ENCODE data around the gene KCNIP4.

KCNIP4 gene

DNA sequence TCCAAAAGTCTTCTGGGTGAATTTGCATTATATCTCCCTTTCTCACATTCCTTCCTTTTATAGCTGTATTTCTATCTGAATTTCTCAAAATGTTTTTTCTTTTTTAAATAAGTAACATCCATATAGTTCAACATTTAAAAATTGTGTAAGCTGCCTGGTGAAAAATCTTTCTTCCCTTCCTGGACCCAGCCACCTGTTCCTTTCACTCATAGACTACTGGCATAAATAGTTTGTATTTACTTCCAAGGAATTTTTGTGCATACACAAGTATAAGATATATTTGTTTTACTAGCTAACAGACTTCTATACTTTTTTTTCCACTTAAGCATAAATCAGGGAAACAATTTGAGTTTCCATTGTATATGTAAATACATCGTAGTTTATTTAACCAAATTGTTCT lies 1212.6 kb downstream of the KCNIP4 start:
- DNase-seq (ENCODE audit: low read depth), result no peak
- no peak for TF ChIP-seq CTCF (IDR thresholded peaks at IDR 0.05; ENCODE audit: insufficient read depth, low read depth, low read length, missing control alignments)
- no peak overlapping the region for H3K4me3 ChIP-seq (ENCODE audit: low read length)

- H3K4me3 ChIP-seq (ENCODE audit: low read length), result no peak overlapping the region
- no peak for TF ChIP-seq CTCF (IDR thresholded peaks at IDR 0.05; ENCODE audit: insufficient read depth, low read depth, low read length, missing control alignments)
- DNase-seq (ENCODE audit: low read depth), result no peak
These were observed 1223.7 kb downstream of the KCNIP4 start for GRCh38 chr4:20724915-20725314.

DNA sequence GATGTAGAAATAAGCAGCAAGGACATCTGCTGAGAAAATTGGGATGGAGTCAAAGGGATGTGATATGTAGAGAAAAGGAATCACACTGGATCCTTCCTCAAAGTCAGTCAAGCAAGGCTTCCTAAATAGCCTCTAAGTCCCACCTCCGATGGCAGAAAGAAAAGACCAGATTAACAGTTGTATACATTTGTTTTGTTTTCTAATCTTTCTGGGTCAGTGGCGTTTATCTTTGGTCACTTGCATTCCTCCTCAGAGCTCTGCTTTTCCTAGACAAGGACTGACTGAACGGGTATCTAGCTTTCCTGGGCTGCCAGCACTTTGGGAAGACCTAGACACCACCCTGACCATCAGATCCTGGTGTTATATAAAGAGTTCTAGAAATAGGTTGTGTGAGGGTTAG lies 1225.1 kb downstream of the KCNIP4 start:
- H3K4me3 ChIP-seq (ENCODE audit: low read length), result no peak overlapping the region
- TF ChIP-seq CTCF (IDR thresholded peaks at IDR 0.05; ENCODE audit: insufficient read depth, low read depth, low read length, missing control alignments), result no peak
- DNase-seq (ENCODE audit: low read depth), result no peak

DNA sequence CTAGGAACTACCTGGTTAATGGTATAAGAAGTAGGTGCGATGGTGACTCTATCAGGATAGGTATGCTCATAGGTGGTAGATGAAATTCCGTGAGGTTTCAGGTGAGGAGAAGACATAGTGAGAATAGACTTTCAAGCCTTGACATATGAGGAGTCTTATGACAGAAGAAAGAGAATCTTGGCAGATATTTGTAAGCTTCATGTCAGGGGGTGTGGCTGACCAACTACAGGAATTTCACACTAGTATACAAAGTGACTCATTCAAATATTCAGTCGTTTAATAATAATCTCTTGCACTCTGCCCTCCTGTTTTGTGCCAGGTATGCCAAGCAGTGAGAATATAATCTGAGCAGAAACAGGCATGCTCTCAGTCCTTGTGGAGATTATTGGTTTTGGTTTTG lies 1225.6 kb downstream of the KCNIP4 start:
- DNase-seq (ENCODE audit: low read depth), result peak; percentile 67
- no peak for TF ChIP-seq CTCF (IDR thresholded peaks at IDR 0.05; ENCODE audit: insufficient read depth, low read depth, low read length, missing control alignments)
- H3K4me3 ChIP-seq (ENCODE audit: low read length), result no peak overlapping the region

DNA sequence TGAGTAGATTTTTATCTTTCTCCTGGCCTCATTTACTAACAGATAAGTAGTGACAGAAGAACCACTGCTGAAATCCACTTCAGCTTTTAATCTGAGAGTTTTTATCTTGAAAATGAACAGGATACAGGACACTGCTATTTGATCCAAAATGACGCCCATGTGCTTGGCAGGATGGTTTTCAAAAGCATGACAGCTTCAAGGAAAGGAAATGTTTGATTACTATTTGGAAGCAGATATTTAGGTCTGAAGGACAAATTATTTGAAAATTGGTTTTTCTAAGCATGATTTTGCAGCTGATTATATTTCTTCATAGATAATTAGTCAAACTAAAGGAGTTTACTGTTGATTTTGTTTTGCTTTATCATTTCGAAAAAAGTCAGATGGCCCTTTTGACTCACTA lies 1237.2 kb downstream of the KCNIP4 start:
- H3K4me3 ChIP-seq (ENCODE audit: low read length), result no peak overlapping the region
- DNase-seq (ENCODE audit: low read depth), result no peak
- no peak for TF ChIP-seq CTCF (IDR thresholded peaks at IDR 0.05; ENCODE audit: insufficient read depth, low read depth, low read length, missing control alignments)

- H3K4me3 ChIP-seq (ENCODE audit: low read length), result peak within 1 kb of the TSS; percentile 98
- peak; percentile 93 for DNase-seq (ENCODE audit: low read depth)
- TF ChIP-seq CTCF (IDR thresholded peaks at IDR 0.05; ENCODE audit: insufficient read depth, low read depth, low read length, missing control alignments), result no peak
These were observed 1248.4 kb downstream of the KCNIP4 start, which contains the start of gene PACRGL for GRCh38 chr4:20700007-20700761. Gene PACRGL, plus strand, starts transcription at chr4:20700458. Its CDS starts 4,024 bp downstream, at chr4:20704482.

DNA sequence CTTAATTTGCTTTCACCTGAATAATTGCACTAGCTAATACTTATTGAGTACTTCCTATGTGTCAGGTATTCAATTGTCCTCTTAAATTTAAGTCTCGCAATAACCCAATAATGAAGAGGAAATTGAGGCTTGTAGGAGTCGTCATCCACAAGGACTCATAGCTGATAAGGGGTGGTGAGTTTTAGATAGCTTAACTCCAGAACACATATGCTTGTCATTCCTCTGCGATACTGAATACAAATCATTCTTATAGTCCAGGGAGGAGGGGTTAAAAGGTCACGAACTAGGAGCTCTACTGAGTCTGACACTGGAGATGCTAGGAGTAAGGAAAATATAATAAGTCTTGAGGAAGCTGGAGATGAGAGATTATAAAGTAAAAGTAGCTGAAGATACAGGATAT lies 1249.8 kb downstream of the KCNIP4 start:
- TF ChIP-seq CTCF (IDR thresholded peaks at IDR 0.05; ENCODE audit: insufficient read depth, low read depth, low read length, missing control alignments), result no peak
- no peak overlapping the region for H3K4me3 ChIP-seq (ENCODE audit: low read length)
- no peak for DNase-seq (ENCODE audit: low read depth)
